ENCODE results near the gene ELAPOR2. TPM values are rescaled to one million over a fixed set of nuclear protein-coding genes. Genes with fewer than 3 reads are reported as not detected.

ELAPOR2 gene
- total RNA-seq, 2 donors from 2014 or later = 6.0 to 15.5 TPM

GRCh38 chr7:87021285-87021684, 38.2 kb downstream of the ELAPOR2 start:
- ATAC-seq (no peak), DNase-seq (no peak)
- intact Hi-C loops (cut with DNase I) = no loop called here
- Histone ChIP-seq H3K27me3 (no peaks in the 10 kb centered on the region), H3K4me1 (no peaks in the 10 kb centered on the region), H3K27ac (no peak overlapping the region), H3K4me3 (no peak overlapping the region), H3K36me3 (replicated peaks in 1 of 2; ENCODE audit: insufficient read depth in 1 of 2, low read depth in 2 of 2) (no peaks in the 10 kb centered on the region), H3K9me3 (no peaks in the 10 kb centered on the region)
- WGBS, 2 donors = 58 to 59% methylated on average over 2 of the region's 2 CpGs
- TF ChIP-seq CTCF (IDR thresholded peaks at IDR 0.05) (no peak), POLR2A (IDR thresholded peaks at IDR 0.05) (no peak)

GRCh38 chr7:87016606-87017005, 42.8 kb downstream of the ELAPOR2 start:
- no peaks in the 10 kb centered on the region for H3K27me3 ChIP-seq
- no peaks in the 10 kb centered on the region for H3K36me3 ChIP-seq (replicated peaks in 1 of 2; ENCODE audit: insufficient read depth in 1 of 2, low read depth in 2 of 2)
- H3K4me3 ChIP-seq = no peak overlapping the region
- no peak overlapping the region for H3K27ac ChIP-seq
- no peak for DNase-seq
- H3K9me3 ChIP-seq = no peaks in the 10 kb centered on the region
- H3K4me1 ChIP-seq = no peaks in the 10 kb centered on the region
- 60 to 61% methylated on average over 4 of the region's 4 CpGs for WGBS, 2 donors
- no peak for ATAC-seq
- intact Hi-C loops (cut with DNase I) = no loop called here
- TF ChIP-seq POLR2A (IDR thresholded peaks at IDR 0.05) = no peak
- TF ChIP-seq CTCF (IDR thresholded peaks at IDR 0.05) = no peak

GRCh38 chr7:87013840-87014190, 45.6 kb downstream of the ELAPOR2 start:
- Histone ChIP-seq H3K36me3 (replicated peaks in 1 of 2; ENCODE audit: insufficient read depth in 1 of 2, low read depth in 2 of 2) (no peaks in the 10 kb centered on the region), H3K27ac (no peak overlapping the region), H3K4me1 (no peaks in the 10 kb centered on the region), H3K27me3 (no peaks in the 10 kb centered on the region), H3K4me3 (no peak overlapping the region), H3K9me3 (no peaks in the 10 kb centered on the region)
- TF ChIP-seq POLR2A (IDR thresholded peaks at IDR 0.05) = no peak
- no peak for TF ChIP-seq CTCF (IDR thresholded peaks at IDR 0.05)
- WGBS, 2 donors = 67 to 75% methylated on average over 2 of the region's 2 CpGs
- intact Hi-C loops (cut with DNase I) = no loop called here
- ATAC-seq = no peak
- DNase-seq = no peak

GRCh38 chr7:87013136-87013839, 46.2 kb downstream of the ELAPOR2 start:
- no peaks in the 10 kb centered on the region for H3K9me3 ChIP-seq
- H3K27me3 ChIP-seq = no peaks in the 10 kb centered on the region
- no peak overlapping the region for H3K4me3 ChIP-seq
- intact Hi-C loops (cut with DNase I) = no loop called here
- ATAC-seq (no peak), DNase-seq (no peak)
- H3K4me1 ChIP-seq = no peaks in the 10 kb centered on the region
- no peaks in the 10 kb centered on the region for H3K36me3 ChIP-seq (replicated peaks in 1 of 2; ENCODE audit: insufficient read depth in 1 of 2, low read depth in 2 of 2)
- WGBS, 2 donors = 58 to 73% methylated on average over 3 of the region's 3 CpGs
- TF ChIP-seq CTCF (IDR thresholded peaks at IDR 0.05) = no peak
- no peak for TF ChIP-seq POLR2A (IDR thresholded peaks at IDR 0.05)
- H3K27ac ChIP-seq = no peak overlapping the region

Other genes starting within 250 kb of the ELAPOR2 start
- 100 to 1,000 TPM in 1 of 2 donors, 10 to 100 TPM in 1; 75.5 to 122 TPM for gene DMTF1, start 92.8 kb upstream of the ELAPOR2 start, total RNA-seq
- gene TMEM243, start 160.1 kb upstream of the ELAPOR2 start, total RNA-seq = 10 to 100 TPM; 36.6 to 43.8 TPM